ENCODE measurements around the gene SIGLEC5.

- no peak for TF ChIP-seq CTCF (IDR thresholded peaks at IDR 0.05 in 8 of 11, conservative IDR thresholded peaks at IDR 0.05 in 3 of 11)
- TF ChIP-seq POLR2AphosphoS5 (IDR thresholded peaks at IDR 0.05), result no peak
- no peak for TF ChIP-seq POLR2A (IDR thresholded peaks at IDR 0.05)
Measured at GRCh38 chr19:51565583-51565982, 64.6 kb downstream of the SIGLEC5 start.

Data from spleen (tissue), 7 donors.